Esophagus squamous epithelium (tissue), 5 donors: Measurements from ENCODE around the gene DNAJC15. TPM values are rescaled to one million over a fixed set of nuclear protein-coding genes. Genes with fewer than 3 reads are reported as not detected.
"Not testable (repeated sequence)": the region's sequence is repeated elsewhere in the genome, so short reads cannot be mapped to it uniquely, and the experiment has no call there.

Experiments
- DNase-seq: peaks from one replicate; lab custom pipeline; 2025; lab: John Stamatoyannopoulos, UW
- H3K27ac ChIP-seq, 4 donors: fragments of 200-600 bp; sonication (generic); one replicate each; pipeline ENCODE4 v1.5.1; 2016 to 2019; ENCODE audit warnings: mild to moderate bottlenecking in 1 of 4
- H3K27me3 ChIP-seq, 4 donors: fragments of 200-600 bp; sonication (generic); 1 replicate in 3 of 4; 2 replicates in 1 of 4; pipeline versions ENCODE4 v1.5.1 to v1.6.0; 2017 to 2021; ENCODE audit warnings: antibody characterized with exemption in 1 of 4
- H3K36me3 ChIP-seq, 3 donors: fragments of 200-600 bp; sonication (generic); one replicate each; pipeline ENCODE4 v1.5.1; 2016 to 2019
- H3K4me1 ChIP-seq, 3 donors: fragments of 200-600 bp; sonication (generic); one replicate each; pipeline ENCODE4 v1.5.1; 2017 to 2019
- H3K4me3 ChIP-seq, 4 donors: fragments of 200-600 bp; sonication (generic); 1 replicate in 3 of 4; 2 replicates in 1 of 4; pipeline ENCODE4 v1.5.1; 2016 to 2019; ENCODE audit warnings: mild to moderate bottlenecking in 2 of 4, moderate library complexity in 1 of 4
- H3K9me3 ChIP-seq, 3 donors: fragments of 200-600 bp; sonication (generic); one replicate each; pipeline ENCODE4 v1.5.1; 2016 to 2019
- POLR2A ChIP-seq, 4 donors: fragments of 450-650 bp; IDR thresholded peaks; one replicate each; pipeline ENCODE4 v1.6.1; 2017; ENCODE audit warnings: antibody characterized with exemption in 4 of 4, mild to moderate bottlenecking in 4 of 4, moderate library complexity in 3 of 4
- WGBS, 2 donors: methylation state at CpG; one replicate each; pipeline ENCODE4 v1.1.5; 2018; 5-methylcytosine and 5-hydroxymethylcytosine counted together
- intact Hi-C: fragments of 100-400 bp; cut with DNase I; formaldehyde crosslinking; loops from one replicate; pipeline ENCODE4 v1.15.0; 2022
- total RNA-seq, 4 donors: library from RNA; depleted of rRNA; stranded (reverse); fragments of >200 nt; gene quantifications; one replicate each; pipeline ENCODE4 v1.1.0, GENCODE V29; 2016
- TF ChIP-seq, protein P1 (sequence below), 6 experiments: fragments of 450-650 bp in 4 of 6; fragments of 200-600 bp in 2 of 6; sonication (generic) in 2 of 6; IDR thresholded peaks; one replicate each; pipeline ENCODE4 v1.5.1; 2016 to 2019; ENCODE audit warnings: antibody characterized with exemption in 6 of 6, mild to moderate bottlenecking in 4 of 6, moderate library complexity in 4 of 6
- donor health status: DM: yes; HTN: yes; CAD: no.

DNAJC15 gene
- total RNA-seq, 4 donors from 2014 or later = 2.9 to 15.0 (median 9.0) TPM

DNA sequence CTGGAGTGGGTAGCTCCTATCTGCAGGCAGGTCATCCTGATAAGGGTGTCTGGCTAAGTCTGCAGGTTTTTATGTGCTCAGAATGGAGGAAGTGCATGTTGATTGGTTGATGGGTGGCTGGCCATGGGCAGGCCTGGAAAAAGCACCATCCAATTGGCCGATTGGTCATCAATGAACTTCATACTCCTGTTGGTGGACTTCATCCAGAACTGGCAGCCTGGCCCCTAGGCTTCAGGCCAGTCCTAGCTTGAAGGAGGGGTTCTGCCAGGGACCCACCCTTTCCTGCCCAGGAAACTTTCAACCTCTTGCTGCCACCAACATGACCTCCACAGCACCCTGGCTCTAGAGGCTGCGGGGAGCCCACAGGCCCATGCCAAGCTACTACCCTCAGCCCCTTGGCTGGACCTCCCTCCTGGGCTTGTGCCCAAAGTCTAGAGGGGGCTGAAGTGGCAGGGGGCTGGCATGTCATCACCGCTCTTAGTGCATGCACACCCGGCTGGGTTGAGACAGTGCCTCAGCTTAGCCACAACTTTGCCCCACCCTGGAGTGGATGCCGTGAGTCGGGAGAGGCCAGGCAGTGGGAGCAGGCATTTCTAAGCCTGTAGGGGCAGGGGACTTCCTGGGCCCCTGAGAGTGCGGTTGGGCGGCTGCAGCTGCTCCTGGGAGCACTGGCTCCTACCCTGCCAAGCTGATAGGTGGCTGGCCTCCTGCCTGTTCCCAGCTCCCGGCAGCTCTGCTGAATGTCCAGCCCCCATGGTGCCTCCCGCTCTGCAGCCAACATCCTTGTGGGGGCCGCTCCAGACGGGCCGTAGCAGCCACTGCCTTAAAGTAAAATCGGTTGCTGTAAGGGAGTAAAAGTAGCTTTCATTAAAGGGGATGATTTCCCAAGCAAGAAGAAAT lies 13.2 kb downstream of the DNAJC15 start:
- no peak overlapping the region for H3K4me3 ChIP-seq
- 80 to 100% methylated on average over 1 of the region's 14 CpGs for WGBS, 2 donors
- no peak for DNase-seq
- H3K27ac ChIP-seq = no peak overlapping the region
- peaks cover 0 to 12% (median 0%) of the 10 kb centered on the region in 3 donors for H3K4me1 ChIP-seq
- H3K9me3 ChIP-seq = no peaks in the 10 kb centered on the region
- intact Hi-C loops = no loop called here
- H3K27me3 ChIP-seq = no peaks in the 10 kb centered on the region
- peaks cover 0 to 22% (median 0%) of the 10 kb centered on the region in 3 donors for H3K36me3 ChIP-seq
- TF ChIP-seq, protein P1, sequence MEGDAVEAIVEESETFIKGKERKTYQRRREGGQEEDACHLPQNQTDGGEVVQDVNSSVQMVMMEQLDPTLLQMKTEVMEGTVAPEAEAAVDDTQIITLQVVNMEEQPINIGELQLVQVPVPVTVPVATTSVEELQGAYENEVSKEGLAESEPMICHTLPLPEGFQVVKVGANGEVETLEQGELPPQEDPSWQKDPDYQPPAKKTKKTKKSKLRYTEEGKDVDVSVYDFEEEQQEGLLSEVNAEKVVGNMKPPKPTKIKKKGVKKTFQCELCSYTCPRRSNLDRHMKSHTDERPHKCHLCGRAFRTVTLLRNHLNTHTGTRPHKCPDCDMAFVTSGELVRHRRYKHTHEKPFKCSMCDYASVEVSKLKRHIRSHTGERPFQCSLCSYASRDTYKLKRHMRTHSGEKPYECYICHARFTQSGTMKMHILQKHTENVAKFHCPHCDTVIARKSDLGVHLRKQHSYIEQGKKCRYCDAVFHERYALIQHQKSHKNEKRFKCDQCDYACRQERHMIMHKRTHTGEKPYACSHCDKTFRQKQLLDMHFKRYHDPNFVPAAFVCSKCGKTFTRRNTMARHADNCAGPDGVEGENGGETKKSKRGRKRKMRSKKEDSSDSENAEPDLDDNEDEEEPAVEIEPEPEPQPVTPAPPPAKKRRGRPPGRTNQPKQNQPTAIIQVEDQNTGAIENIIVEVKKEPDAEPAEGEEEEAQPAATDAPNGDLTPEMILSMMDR (IDR thresholded peaks at IDR 0.05) = no peak
- no peak for TF ChIP-seq POLR2A (IDR thresholded peaks at IDR 0.05)

DNA sequence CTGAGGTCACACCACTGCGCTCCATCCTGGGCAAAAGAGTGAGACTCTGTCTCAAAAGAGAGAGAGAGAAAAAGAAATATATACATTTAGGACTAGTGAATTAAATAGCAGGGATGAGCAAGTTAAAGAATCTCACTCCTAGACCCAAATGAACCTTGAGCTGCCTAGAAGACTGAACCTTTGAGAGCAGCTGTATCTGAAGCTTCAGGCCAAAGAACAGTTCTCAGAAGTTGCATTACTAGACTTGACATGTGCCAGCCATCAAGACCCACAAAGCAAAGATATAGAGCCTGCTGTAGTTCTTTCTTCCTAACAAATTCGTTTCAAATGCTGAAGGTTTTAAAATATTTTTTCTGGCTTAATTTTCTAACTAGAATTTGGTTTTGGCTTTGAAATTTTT lies 16.6 kb downstream of the DNAJC15 start:
- Histone ChIP-seq H3K27ac (no peak overlapping the region), H3K36me3 (peaks cover 0 to 8% (median 0%) of the 10 kb centered on the region in 3 donors), H3K27me3 (no peaks in the 10 kb centered on the region), H3K4me3 (no peak overlapping the region), H3K4me1 (peaks cover 0 to 33% (median 3%) of the 10 kb centered on the region in 3 donors), H3K9me3 (no peaks in the 10 kb centered on the region)
- intact Hi-C loops = no loop called here
- no peak for TF ChIP-seq POLR2A (IDR thresholded peaks at IDR 0.05)
- TF ChIP-seq, protein P1 (IDR thresholded peaks at IDR 0.05) = no peak
- 91 to 95% methylated on average over 2 of the region's 2 CpGs for WGBS, 2 donors
- no peak for DNase-seq

DNA sequence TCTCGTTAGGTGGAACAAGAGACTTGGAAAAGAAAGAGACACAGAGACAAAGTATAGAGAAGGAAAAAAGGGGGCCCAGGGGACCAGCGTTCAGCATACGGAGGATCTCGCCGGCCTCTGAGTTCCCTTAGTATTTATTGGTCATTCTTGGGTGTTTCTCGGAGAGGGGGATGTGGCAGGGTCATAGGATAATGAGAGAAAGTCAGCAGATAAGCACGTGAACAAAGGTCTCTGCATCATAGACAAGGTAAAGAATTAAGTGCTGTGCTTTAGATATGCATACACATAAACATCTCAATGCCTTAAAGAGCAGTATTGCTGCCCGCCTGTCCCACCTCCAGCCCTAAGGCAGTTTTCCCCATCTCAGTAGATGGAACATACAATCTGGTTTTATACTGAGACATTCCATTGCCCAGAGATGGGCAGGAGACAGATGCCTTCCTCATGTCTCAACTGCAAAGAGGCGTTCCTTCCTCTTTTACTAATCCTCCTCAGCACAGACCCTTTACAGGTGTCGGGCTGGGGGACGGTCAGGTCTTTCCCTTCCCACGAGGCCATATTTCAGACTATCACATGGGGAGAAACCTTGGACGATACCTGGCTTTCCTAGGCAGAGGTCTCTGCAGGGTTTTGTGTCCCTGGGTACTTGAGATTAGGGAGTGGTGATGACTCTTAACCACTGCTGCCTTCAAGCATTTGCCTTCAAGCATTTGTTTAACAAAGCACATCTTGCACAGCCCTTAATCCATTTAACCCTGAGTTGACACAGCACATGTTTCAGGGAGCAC lies 17.4 kb downstream of the DNAJC15 start:
- H3K27me3 ChIP-seq, intact Hi-C loops, H3K27ac ChIP-seq, H3K9me3 ChIP-seq, H3K4me3 ChIP-seq, H3K36me3 ChIP-seq, DNase-seq: not testable (repeated sequence)
- WGBS, 2 donors = 88 to 89% methylated on average over 11 to 13 of the region's 13 CpGs
- peaks cover 0 to 41% (median 3%) of the 10 kb centered on the region in 3 donors for H3K4me1 ChIP-seq

DNA sequence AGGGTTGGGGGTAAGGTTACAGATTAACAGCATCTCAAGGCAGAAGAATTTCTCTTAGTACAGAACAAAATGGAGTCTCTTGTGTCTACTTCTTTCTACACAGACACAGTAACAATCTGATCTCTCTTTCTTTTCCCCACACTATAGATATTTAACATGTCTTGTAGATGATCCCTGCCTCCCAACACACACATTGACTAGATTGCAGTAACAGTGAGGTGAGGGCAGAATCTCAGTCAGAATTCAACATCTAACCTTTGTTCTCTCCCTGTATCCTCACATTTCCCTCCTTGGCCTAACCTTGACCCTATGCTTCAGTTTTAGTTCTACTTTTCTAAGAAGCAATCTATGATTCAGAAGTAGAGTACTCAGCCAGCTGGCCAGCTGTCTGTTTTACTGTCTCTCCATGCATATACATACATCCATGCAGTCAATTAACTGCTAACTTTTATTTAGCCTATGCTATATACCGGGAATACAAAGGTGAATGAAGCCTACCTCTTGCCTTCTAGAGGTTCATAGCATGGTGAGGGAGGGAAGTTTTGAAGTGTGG lies 18.1 kb downstream of the DNAJC15 start:
- Histone ChIP-seq H3K36me3 (peaks cover 0 to 5% (median 0%) of the 10 kb centered on the region in 3 donors), H3K4me1 (peaks cover 0 to 46% (median 3%) of the 10 kb centered on the region in 3 donors), H3K27ac (no peak overlapping the region), H3K4me3 (no peak overlapping the region), H3K9me3 (no peaks in the 10 kb centered on the region), H3K27me3 (no peaks in the 10 kb centered on the region)
- TF ChIP-seq, protein P1 (IDR thresholded peaks at IDR 0.05) = no peak
- no peak for TF ChIP-seq POLR2A (IDR thresholded peaks at IDR 0.05)
- intact Hi-C loops = no loop called here
- WGBS, 2 donors = 71 to 78% methylated on average over 1 of the region's 1 CpG
- DNase-seq = no peak

DNA sequence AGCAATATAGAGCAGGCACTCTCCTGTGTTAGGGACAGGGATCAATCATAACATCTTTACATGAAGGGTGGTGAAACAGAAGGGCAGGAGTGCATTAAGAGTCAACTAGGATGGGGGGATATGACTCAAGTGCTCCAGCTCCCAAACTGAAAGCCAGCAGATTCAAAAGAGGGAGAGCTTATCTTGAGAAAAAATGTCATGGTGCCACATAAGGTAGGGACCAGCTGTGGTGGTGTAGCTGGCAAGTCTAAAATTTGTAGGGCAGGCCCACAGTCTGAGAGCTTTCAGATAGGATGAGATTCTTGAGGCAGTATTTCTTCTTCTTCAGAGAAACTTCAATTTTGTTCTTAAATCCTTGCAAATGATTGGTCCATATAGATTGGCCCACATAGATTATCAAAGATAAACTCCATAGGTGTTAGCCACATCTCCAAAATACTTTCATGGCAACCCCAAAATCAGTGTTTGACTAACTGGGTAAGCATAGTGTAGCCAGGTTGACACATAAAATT lies 19.1 kb downstream of the DNAJC15 start:
- intact Hi-C loops = no loop called here
- peaks cover 0 to 6% (median 0%) of the 10 kb centered on the region in 3 donors for H3K36me3 ChIP-seq
- H3K4me3 ChIP-seq = no peak overlapping the region
- H3K9me3 ChIP-seq = no peaks in the 10 kb centered on the region
- H3K27ac ChIP-seq = no peak overlapping the region
- TF ChIP-seq, protein P1 (IDR thresholded peaks at IDR 0.05) = no peak
- TF ChIP-seq POLR2A (IDR thresholded peaks at IDR 0.05) = no peak
- H3K4me1 ChIP-seq = peaks cover 0 to 46% (median 3%) of the 10 kb centered on the region in 3 donors
- no peak for DNase-seq
- H3K27me3 ChIP-seq = no peaks in the 10 kb centered on the region
